ENCODE data around the gene RALA. TPM values are rescaled to one million over a fixed set of nuclear protein-coding genes. Genes with fewer than 3 reads are reported as not detected.
A peak's percentile ranks its signal among the peaks of the same experiment; 100 is the strongest.

RALA gene
- total RNA-seq, 4 donors from 2014 or later: 5.4 to 29.8 (median 17.9) TPM

- Histone ChIP-seq H3K36me3 (no peaks in the 10 kb centered on the region), H3K4me3 (no peak overlapping the region), H3K27me3 (no peaks in the 10 kb centered on the region), H3K9me3 (no peaks in the 10 kb centered on the region), H3K4me1 (peaks cover 0 to 4% (median 0%) of the 10 kb centered on the region in 4 donors), H3K27ac (no peak overlapping the region)
- 17 to 21% methylated on average over 6 to 8 of the region's 8 CpGs for WGBS, 2 donors (ENCODE audit: low coverage in 1 of 2)
- TF ChIP-seq, protein P1, sequence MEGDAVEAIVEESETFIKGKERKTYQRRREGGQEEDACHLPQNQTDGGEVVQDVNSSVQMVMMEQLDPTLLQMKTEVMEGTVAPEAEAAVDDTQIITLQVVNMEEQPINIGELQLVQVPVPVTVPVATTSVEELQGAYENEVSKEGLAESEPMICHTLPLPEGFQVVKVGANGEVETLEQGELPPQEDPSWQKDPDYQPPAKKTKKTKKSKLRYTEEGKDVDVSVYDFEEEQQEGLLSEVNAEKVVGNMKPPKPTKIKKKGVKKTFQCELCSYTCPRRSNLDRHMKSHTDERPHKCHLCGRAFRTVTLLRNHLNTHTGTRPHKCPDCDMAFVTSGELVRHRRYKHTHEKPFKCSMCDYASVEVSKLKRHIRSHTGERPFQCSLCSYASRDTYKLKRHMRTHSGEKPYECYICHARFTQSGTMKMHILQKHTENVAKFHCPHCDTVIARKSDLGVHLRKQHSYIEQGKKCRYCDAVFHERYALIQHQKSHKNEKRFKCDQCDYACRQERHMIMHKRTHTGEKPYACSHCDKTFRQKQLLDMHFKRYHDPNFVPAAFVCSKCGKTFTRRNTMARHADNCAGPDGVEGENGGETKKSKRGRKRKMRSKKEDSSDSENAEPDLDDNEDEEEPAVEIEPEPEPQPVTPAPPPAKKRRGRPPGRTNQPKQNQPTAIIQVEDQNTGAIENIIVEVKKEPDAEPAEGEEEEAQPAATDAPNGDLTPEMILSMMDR (IDR thresholded peaks at IDR 0.05): peak; percentile 81 to 93 (median 85)
- TF ChIP-seq POLR2A (IDR thresholded peaks at IDR 0.05): no peak
- peak in 1 of 3 donors; percentile 17 for TF ChIP-seq POLR2AphosphoS5 (IDR thresholded peaks at IDR 0.05)
- no peak for TF ChIP-seq EP300 (IDR thresholded peaks at IDR 0.05; ENCODE audit: low read depth)
- in situ Hi-C loops (cut with MboI; ENCODE audit: low pct_ligation_motif_present in 1 of 4, low pct_unique_long_range_greater_than_20kb in 1 of 4, low sequenced_read_pairs in 3 of 4): loop anchor here (5.0 to 25.0 kb wide), 3 partner anchors 154 to 457 kb away; no protein-coding TSS in a partner anchor
- intact Hi-C loops (cut with DNase I; ENCODE audit: low total_unique reads): no loop called here
- peak; percentile 85 for DNase-seq
Observed at GRCh38 chr7:39580149-39580874, 43.1 kb upstream of the RALA start.

GRCh38 chr7:39582536-39582935 lies 40.8 kb upstream of the RALA start:
- in situ Hi-C loops (cut with MboI; ENCODE audit: low pct_ligation_motif_present in 1 of 4, low pct_unique_long_range_greater_than_20kb in 1 of 4, low sequenced_read_pairs in 3 of 4) (loop anchor here (5.0 to 25.0 kb wide), 3 partner anchors 152 to 455 kb away; no protein-coding TSS in a partner anchor), intact Hi-C loops (cut with DNase I; ENCODE audit: low total_unique reads) (no loop called here)
- no peak for TF ChIP-seq POLR2A (IDR thresholded peaks at IDR 0.05)
- H3K9me3 ChIP-seq: no peaks in the 10 kb centered on the region
- no peaks in the 10 kb centered on the region for H3K36me3 ChIP-seq
- no peaks in the 10 kb centered on the region for H3K27me3 ChIP-seq
- WGBS, 2 donors (ENCODE audit: low coverage in 1 of 2): 92 to 100% methylated on average over 2 of the region's 2 CpGs
- H3K4me3 ChIP-seq: no peak overlapping the region
- H3K4me1 ChIP-seq: peaks cover 0 to 4% (median 0%) of the 10 kb centered on the region in 4 donors
- DNase-seq: no peak
- no peak overlapping the region for H3K27ac ChIP-seq

GRCh38 chr7:39583539-39583938 lies 39.8 kb upstream of the RALA start:
- Histone ChIP-seq H3K9me3 (no peaks in the 10 kb centered on the region), H3K36me3 (no peaks in the 10 kb centered on the region), H3K27me3 (no peaks in the 10 kb centered on the region), H3K4me3 (no peak overlapping the region), H3K4me1 (peaks cover 0 to 4% (median 0%) of the 10 kb centered on the region in 4 donors), H3K27ac (no peak overlapping the region)
- DNase-seq: no peak
- TF ChIP-seq POLR2A (IDR thresholded peaks at IDR 0.05) (no peak), POLR2AphosphoS5 (IDR thresholded peaks at IDR 0.05) (no peak), EP300 (IDR thresholded peaks at IDR 0.05; ENCODE audit: low read depth) (no peak)
- TF ChIP-seq, protein P1 (IDR thresholded peaks at IDR 0.05): no peak
- WGBS, 2 donors (ENCODE audit: low coverage in 1 of 2): 60 to 65% methylated on average over 1 to 2 of the region's 2 CpGs
- in situ Hi-C loops (cut with MboI; ENCODE audit: low pct_ligation_motif_present in 1 of 4, low pct_unique_long_range_greater_than_20kb in 1 of 4, low sequenced_read_pairs in 3 of 4) (loop anchor here (5.0 to 25.0 kb wide), 3 partner anchors 151 to 454 kb away; no protein-coding TSS in a partner anchor), intact Hi-C loops (cut with DNase I; ENCODE audit: low total_unique reads) (no loop called here)

DNA sequence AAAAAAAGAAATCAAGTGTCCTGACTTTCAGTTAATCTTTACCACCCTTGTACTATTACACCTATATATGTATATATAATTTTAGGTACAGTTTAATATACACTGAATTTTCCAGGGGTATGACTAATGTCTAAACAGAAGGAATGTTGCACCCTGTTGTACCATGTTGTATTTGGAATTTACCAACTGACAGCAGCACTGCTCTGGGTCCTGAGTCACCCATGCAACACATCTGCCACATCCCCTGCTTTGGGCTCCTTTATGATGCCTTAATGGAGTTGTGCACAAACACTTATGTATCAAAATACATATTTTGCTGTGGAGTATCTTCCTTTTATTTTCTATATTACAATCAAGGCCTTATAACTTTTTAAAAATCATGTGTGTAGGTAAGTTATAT lies 36.0 kb upstream of the RALA start:
- no peak overlapping the region for H3K4me3 ChIP-seq
- H3K27ac ChIP-seq: no peak overlapping the region
- TF ChIP-seq, protein P1 (IDR thresholded peaks at IDR 0.05): no peak
- TF ChIP-seq EP300 (IDR thresholded peaks at IDR 0.05; ENCODE audit: low read depth) (no peak), POLR2A (IDR thresholded peaks at IDR 0.05) (no peak), POLR2AphosphoS5 (IDR thresholded peaks at IDR 0.05) (no peak)
- H3K27me3 ChIP-seq: no peaks in the 10 kb centered on the region
- intact Hi-C loops (cut with DNase I; ENCODE audit: low total_unique reads) (no loop called here), in situ Hi-C loops (cut with MboI; ENCODE audit: low pct_ligation_motif_present in 1 of 4, low pct_unique_long_range_greater_than_20kb in 1 of 4, low sequenced_read_pairs in 3 of 4) (loop anchor here in 1 of 4 donors (10.0 to 25.0 kb wide), 2 partner anchors 147 to 450 kb away; no protein-coding TSS in a partner anchor)
- DNase-seq: no peak
- no peaks in the 10 kb centered on the region for H3K9me3 ChIP-seq
- no peaks in the 10 kb centered on the region for H3K36me3 ChIP-seq
- H3K4me1 ChIP-seq: no peaks in the 10 kb centered on the region

Measured in transverse colon (tissue), 4 donors.